ENCODE measurements around the gene RPL37. TPM values are rescaled to one million over a fixed set of nuclear protein-coding genes. Genes with fewer than 3 reads are reported as not detected.
"Not testable (repeated sequence)": the region's sequence is repeated elsewhere in the genome, so short reads cannot be mapped to it uniquely, and the experiment has no call there.

RPL37 gene
- polyA plus RNA-seq, 4 donors = 1,601 to 2,005 (median 1,744) TPM

GRCh38 chr5:40798012-40798800 is 36.8 kb downstream of the RPL37 start, which contains the start of gene PRKAA1:
Gene PRKAA1, minus strand, starts transcription at chr5:40798374. Its CDS starts 185 bp downstream, at chr5:40798189.
- peak; percentile 73 to 78 (median 75) for DNase-seq (ENCODE audit: low read depth in 4 of 4, low spot score in 3 of 4)

GRCh38 chr5:40797273-40798011 is 37.6 kb downstream of the RPL37 start:
- DNase-seq (ENCODE audit: low read depth in 4 of 4, low spot score in 3 of 4) = peak in 3 of 4 donors; percentile 43 to 51 (median 44)

- DNase-seq (ENCODE audit: low read depth in 4 of 4, low spot score in 3 of 4) = no peak
Measured at GRCh38 chr5:40796487-40796889, 38.5 kb downstream of the RPL37 start.

- DNase-seq (ENCODE audit: low read depth in 4 of 4, low spot score in 3 of 4) = not testable (repeated sequence)
Measured at GRCh38 chr5:40794877-40795276, 40.1 kb downstream of the RPL37 start.

- DNase-seq (ENCODE audit: low read depth in 4 of 4, low spot score in 3 of 4) = not testable (repeated sequence)
Measured at GRCh38 chr5:40794340-40794739, 40.7 kb downstream of the RPL37 start.

- DNase-seq (ENCODE audit: low read depth in 4 of 4, low spot score in 3 of 4) = not testable (repeated sequence)
Measured at GRCh38 chr5:40792691-40793090, 42.3 kb downstream of the RPL37 start.

GRCh38 chr5:40791715-40792139 is 43.3 kb downstream of the RPL37 start:
- DNase-seq (ENCODE audit: low read depth in 4 of 4, low spot score in 3 of 4) = no peak

- no peak for DNase-seq (ENCODE audit: low read depth in 4 of 4, low spot score in 3 of 4)
Measured at GRCh38 chr5:40790947-40791593, 44.0 kb downstream of the RPL37 start.

DNA sequence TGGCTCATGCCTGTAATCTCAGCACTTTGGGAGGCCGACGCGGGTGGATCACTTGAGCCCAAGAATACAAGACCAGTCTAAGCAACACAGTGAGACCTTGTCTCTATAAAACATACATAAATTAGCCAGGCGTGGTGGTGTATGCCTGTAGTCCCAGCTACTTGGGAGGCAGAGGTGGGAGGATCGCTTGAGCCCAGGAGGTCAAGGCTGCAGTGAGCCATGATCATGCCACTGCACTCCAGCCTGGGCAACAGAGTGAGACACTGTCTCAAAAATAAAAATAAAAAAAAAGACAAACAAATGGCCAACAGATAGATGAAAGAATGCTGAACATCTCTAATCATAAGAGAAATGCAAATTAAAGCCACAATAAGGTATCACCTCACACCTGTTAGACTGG is 46.1 kb downstream of the RPL37 start:
- DNase-seq (ENCODE audit: low read depth in 4 of 4, low spot score in 3 of 4) = not testable (repeated sequence)

DNA sequence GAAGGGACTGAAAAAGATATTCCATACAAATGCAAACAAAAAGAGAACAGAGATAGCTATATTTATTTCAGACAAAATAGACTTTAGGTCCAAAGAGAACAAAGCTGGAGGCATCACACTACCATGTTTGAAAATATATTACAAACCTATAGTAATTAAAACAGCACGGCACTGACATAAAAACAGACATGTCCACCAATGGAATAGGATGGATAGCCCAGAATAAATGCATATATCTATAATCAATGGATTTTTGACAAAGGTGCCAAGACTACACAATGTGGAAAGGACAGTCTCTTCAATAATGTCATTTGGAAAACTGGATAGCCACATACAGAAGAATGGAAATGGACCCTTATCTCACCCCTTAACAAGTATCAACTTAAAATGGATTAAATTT is 47.0 kb downstream of the RPL37 start:
- no peak for DNase-seq (ENCODE audit: low read depth in 4 of 4, low spot score in 3 of 4)

GRCh38 chr5:40786664-40787063 is 48.4 kb downstream of the RPL37 start:
- DNase-seq (ENCODE audit: low read depth in 4 of 4, low spot score in 3 of 4) = not testable (repeated sequence)

DNA sequence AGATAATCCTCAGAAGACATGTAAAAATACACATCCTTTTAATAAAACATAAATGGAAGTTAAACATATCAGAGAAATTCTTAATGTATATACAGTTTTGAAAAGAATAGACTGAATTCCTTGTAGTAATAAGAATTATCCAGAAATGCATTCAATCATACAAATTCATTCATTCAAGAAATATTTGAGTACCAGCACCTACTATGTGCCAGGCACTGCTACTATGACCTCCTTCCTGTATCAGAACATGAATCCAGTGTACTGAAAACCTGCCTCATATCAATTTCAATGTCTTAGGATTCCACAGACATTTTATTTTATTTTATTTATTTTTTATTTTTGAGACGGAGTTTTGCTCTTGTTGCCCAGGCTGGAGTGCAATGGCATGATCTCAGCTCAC is 50.1 kb downstream of the RPL37 start:
- no peak for DNase-seq (ENCODE audit: low read depth in 4 of 4, low spot score in 3 of 4)

DNA sequence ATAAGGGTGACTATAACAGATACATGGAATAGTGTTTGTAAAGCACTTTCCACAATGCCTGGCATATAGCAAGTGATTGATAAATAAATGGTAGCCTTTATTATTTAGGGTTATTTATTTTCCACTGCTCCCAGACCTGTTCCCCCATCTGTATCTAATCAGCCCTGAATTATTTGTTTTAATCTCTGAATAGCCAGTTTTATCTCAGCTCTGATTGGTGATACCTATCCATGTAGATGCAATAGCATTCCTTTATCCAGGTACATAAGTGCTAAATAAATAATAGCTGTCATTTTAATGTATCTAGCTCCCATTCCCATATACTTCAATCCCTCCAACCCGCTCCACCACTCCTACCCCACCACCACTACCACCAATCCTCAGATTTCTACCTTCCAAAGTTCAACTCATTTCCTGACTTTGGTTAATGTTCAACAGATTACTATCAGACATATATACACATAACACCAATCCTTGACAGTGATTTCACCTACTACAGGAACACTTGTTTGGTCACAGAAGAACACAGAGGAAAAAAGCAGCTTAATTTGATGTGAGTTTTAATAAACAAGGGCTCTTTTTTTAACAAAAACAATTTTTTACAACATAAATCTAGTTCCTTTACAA is 50.9 kb downstream of the RPL37 start:
- DNase-seq (ENCODE audit: low read depth in 4 of 4, low spot score in 3 of 4) = no peak

DNA sequence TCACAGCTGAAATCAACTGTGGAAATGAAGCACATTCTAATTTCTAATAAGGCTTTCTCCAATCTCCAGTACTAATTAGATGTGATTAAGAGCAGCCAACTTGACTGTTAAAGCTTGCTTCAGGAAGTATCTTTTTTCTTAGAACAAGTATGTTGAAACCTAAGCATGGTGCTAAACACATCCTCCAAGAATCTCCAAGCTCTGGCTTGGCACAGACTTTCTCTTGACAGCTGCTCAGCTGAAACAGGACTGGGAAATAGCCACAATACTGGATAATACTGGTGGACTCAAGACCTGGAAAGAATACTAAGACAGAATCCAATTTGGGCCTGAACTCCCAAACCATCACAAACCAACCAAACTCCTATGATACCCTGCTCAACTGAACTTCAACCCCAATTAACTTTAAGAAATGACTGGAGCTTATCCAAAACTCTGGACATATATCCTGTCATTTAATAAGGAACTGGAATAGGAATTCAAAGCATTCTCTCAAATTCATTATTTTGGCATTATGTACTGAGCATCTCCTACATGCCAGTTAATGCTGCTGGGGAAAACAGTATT is 53.1 kb downstream of the RPL37 start:
- no peak for DNase-seq (ENCODE audit: low read depth in 4 of 4, low spot score in 3 of 4)

DNA sequence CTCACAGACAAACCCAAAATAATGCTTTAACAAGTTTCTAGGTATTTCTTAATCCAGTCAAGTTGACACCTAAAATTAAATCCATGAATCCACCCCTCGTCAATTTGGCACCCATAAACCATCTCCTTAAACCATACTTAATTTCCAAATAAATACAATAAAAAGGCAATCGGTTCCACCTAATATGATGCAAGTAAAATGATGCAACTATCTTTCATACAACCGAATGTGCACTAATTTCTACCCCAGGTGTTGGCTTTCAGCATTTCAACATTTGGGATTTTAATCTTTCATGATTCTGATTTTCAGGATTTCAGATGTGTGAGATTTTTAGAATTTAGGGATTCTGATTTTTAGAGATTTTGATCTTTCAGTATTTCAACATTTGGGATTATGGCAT is 54.2 kb downstream of the RPL37 start:
- DNase-seq (ENCODE audit: low read depth in 4 of 4, low spot score in 3 of 4) = no peak

DNA sequence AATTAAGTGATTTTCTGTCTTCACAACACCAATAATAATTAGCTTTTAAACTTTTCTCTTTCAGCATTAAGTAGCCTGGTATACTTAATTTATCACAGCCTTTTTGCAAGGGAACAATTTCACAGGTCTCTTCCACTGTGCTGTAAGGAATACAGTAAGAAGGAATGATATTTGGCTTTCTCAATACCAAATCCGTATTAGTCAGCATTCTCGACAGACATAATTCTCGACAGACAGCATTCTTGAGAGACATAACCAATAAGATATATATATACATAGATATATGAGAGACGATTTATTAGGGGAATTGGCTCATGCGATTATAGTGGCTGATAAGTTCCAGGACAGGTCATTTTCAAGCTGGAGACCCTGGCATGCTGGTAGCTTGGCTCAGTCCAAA is 54.8 kb downstream of the RPL37 start:
- no peak for DNase-seq (ENCODE audit: low read depth in 4 of 4, low spot score in 3 of 4)

- no peak for DNase-seq (ENCODE audit: low read depth in 4 of 4, low spot score in 3 of 4)
Measured at GRCh38 chr5:40779561-40779960, 55.5 kb downstream of the RPL37 start.

DNA sequence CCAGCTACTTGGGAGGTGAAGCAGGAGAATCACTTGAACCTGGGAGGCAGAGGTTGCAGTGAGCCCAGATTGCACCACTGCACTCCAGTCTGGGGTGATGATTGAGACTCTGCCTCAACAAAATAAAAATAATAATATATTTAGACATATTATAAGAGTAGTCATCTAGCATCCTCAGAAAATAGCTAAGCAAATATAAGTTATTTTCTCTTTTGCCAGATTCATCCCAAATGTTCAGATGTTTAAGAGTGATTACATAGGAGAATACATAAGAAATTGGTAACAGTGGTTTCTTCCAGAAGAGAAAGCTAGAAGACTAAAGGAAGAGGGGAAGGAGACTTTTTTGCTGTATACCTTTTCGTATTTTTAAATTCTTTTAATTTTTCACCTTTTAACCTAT is 56.9 kb downstream of the RPL37 start:
- no peak for DNase-seq (ENCODE audit: low read depth in 4 of 4, low spot score in 3 of 4)

GRCh38 chr5:40776658-40776977 is 58.4 kb downstream of the RPL37 start:
- no peak for DNase-seq (ENCODE audit: low read depth in 4 of 4, low spot score in 3 of 4)

DNA sequence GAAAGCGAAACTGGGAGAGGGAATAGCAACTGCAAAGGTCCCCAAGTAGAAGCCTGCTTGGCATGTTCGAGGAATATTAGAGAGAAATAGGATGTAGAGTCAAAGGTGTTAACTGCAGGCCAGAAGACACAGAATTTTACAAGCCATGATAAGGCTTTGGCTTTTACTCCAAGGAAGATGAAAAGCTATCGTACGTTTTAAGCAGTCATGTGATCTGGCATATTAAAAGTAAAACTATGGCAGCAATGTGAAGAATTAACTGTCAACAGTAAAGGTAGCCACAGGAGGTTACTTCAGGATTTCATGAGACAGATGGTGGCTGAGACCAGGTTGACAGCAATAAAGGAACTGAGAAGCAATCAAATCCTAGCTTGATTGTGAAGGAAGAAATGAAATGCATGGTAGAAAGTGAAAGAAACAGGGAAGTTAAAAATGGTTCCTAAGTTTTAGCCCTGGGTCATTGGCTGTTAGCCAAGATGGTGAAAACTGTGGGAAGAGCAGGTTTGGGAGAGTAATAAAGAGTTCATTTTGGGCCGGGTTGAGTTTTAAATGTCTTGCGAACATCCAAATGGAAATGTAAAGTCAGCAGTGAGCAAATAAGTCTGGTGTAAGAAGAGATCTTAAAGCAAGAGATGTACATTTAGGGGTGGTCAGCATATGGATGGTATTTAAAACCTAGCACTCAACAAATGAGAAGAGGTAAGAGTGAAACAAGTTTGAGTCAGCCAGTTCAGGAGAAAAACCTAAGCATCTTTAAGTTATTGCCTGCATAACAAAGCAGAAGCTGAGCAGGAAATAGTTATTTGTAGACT is 59.0 kb downstream of the RPL37 start:
- no peak for DNase-seq (ENCODE audit: low read depth in 4 of 4, low spot score in 3 of 4)

Measured in right renal pelvis (tissue), 4 donors.